K562 (cell line): ENCODE data around the gene HEPACAM2. TPM values are rescaled to one million over a fixed set of nuclear protein-coding genes. Genes with fewer than 3 reads are reported as not detected.

ENCODE experiments used
- ATAC-seq: fragments of 200-7000 bp; cut with Tn5 transposase; 3 replicates; pipeline ENCODE4 v1.9.1; 2020; ENCODE audit warnings: moderate library complexity
- BruUV-seq: library from RNA; stranded (reverse); fragments of 400-500 nt; replicated peaks from 2 replicates; lab custom pipeline; 2021; lab: Mats Ljungman, UMichigan
- CTCF ChIA-PET: fragments of 300-600 bp; formaldehyde crosslinking; extraction: SDS; loops from one replicate; lab custom pipeline; 2021; ENCODE audit warnings: low intra/inter-chr PET ratio; lab: Yijun Ruan, JAX
- POLR2A ChIA-PET: fragments of 300-600, 350-650 bp; sonication (Branson Sonifier 250); formaldehyde crosslinking; extraction: SDS; loops from one replicate; lab custom pipeline; 2021; ENCODE audit warnings: antibody characterized with exemption, inconsistent platforms; lab: Yijun Ruan, JAX
- DNase-seq, 4 experiments: peaks; one replicate each; pipeline versions ENCODE4 v3.0.0 to v3.0.0-alpha.2; 2011 to 2018; ENCODE audit warnings: low spot score in 3 of 4, mixed read lengths in 3 of 4; ENCODE audit errors: extremely low read depth in 1 of 4
- FAIRE-seq: peaks from 2 replicates; lab custom pipeline; 2011; peaks lifted over from hg19 to GRCh38; lab: Jason Lieb, UNC
- H2AFZ ChIP-seq: 2 replicates; pipeline ENCODE4 v1.6.0; 2011; ENCODE audit warnings: low read depth, low read length, control low read depth, inconsistent platforms
- H3K27ac ChIP-seq: fragments of 200-600 bp; 3 replicates; pipeline ENCODE4 v1.8.0; 2011; ENCODE audit warnings: low read depth, mild to moderate bottlenecking, control low read depth, inconsistent platforms, low read length, moderate library complexity, mixed read lengths; ENCODE audit errors: extremely low read depth
- H3K27me3 ChIP-seq, 2 experiments: fragments of 300-600 bp in 1 of 2; 2 replicates in 1 of 2; 3 replicates in 1 of 2; pipeline versions ENCODE4 v1.6.0 to v1.8.0; 2011; ENCODE audit warnings: inconsistent platforms in 2 of 2, low read length in 2 of 2, mild to moderate bottlenecking in 1 of 2, mixed read lengths in 1 of 2, moderate library complexity in 1 of 2; ENCODE audit not compliant: control insufficient read depth in 2 of 2, insufficient read depth in 2 of 2
- H3K36me3 ChIP-seq: fragments of 300-600 bp; 3 replicates; pipeline ENCODE4 v1.8.0; 2011; ENCODE audit warnings: mild to moderate bottlenecking, low read length, inconsistent platforms; ENCODE audit not compliant: control insufficient read depth, insufficient read depth
- H3K4me1 ChIP-seq, 2 experiments: fragments of 200-600 bp in 1 of 2; replicated peaks in 1 of 2; 2 replicates in 1 of 2; 3 replicates in 1 of 2; pipeline versions ENCODE4 v1.5.1 to v1.8.0; 2011; ENCODE audit warnings: inconsistent platforms in 2 of 2, low read length in 2 of 2, mild to moderate bottlenecking in 1 of 2, mixed read lengths in 1 of 2, moderate library complexity in 1 of 2; ENCODE audit not compliant: control insufficient read depth in 2 of 2, insufficient read depth in 2 of 2
- H3K4me2 ChIP-seq: 2 replicates; pipeline ENCODE4 v1.6.1; 2011; ENCODE audit warnings: low read length, control low read depth, inconsistent platforms, mixed read lengths; ENCODE audit not compliant: insufficient read depth
- H3K4me3 ChIP-seq: fragments of 200-600 bp; sonication (generic), shearing (Covaris generic); 2 replicates; pipeline ENCODE4 v1.5.1; 2016; ENCODE audit warnings: control low read depth, inconsistent platforms
- H3K79me2 ChIP-seq: fragments of 200-600 bp; 3 replicates; pipeline ENCODE4 v1.8.0; 2011; ENCODE audit warnings: low read length, inconsistent platforms; ENCODE audit not compliant: control insufficient read depth, insufficient read depth
- H3K9ac ChIP-seq, 2 experiments: 2 replicates each; pipeline versions ENCODE4 v1.6.0 to v1.6.1; 2011; ENCODE audit warnings: low read depth in 2 of 2, low read length in 2 of 2, control low read depth in 1 of 2, inconsistent platforms in 1 of 2, mild to moderate bottlenecking in 1 of 2, mixed read lengths in 1 of 2; ENCODE audit not compliant: insufficient read depth in 1 of 2
- H3K9me1 ChIP-seq: one replicate; pipeline ENCODE4 v1.6.0; 2011; ENCODE audit warnings: inconsistent platforms, mild to moderate bottlenecking, low read length, moderate library complexity; ENCODE audit not compliant: control insufficient read depth, insufficient read depth
- H3K9me3 ChIP-seq: replicated peaks from 2 replicates; pipeline ENCODE4 v1.5.1; 2011; ENCODE audit warnings: low read depth, low read length, inconsistent platforms; ENCODE audit not compliant: control insufficient read depth, insufficient read depth
- H4K20me1 ChIP-seq: replicated peaks from 2 replicates; pipeline ENCODE4 v1.6.1; 2011; ENCODE audit warnings: low read length, inconsistent platforms, mixed read lengths; ENCODE audit not compliant: control insufficient read depth, insufficient read depth
- CXXC5 ChIP-seq: fragments of 250-450 bp; sonication (Bioruptor Pico); IDR thresholded peaks from 2 replicates; pipeline ENCODE4 v1.8.0; 2022; ENCODE audit warnings: inconsistent platforms, mild to moderate bottlenecking, moderate library complexity
- HNRNPL ChIP-seq: fragments of 200-400 bp; formaldehyde crosslinking; IDR thresholded peaks from 2 replicates; pipeline ENCODE4 v1.6.1; 2017; ENCODE audit warnings: low read depth, mild to moderate bottlenecking, low read length
- MAFG ChIP-seq: fragments of 450-650 bp; conservative IDR thresholded peaks from 2 replicates; pipeline ENCODE4 v1.6.1; 2016; ENCODE audit warnings: missing genetic modification characterization, missing compliant biosample characterization
- MAFK ChIP-seq: IDR thresholded peaks from 2 replicates; pipeline ENCODE4 v1.6.1; 2011; ENCODE audit warnings: low read length, improper control_type of control experiment
- MEF2D ChIP-seq: conservative IDR thresholded peaks from 2 replicates; pipeline ENCODE4 v1.6.1; 2016; ENCODE audit warnings: low read depth, missing genetic modification characterization, missing compliant biosample characterization
- NFE2 ChIP-seq: IDR thresholded peaks from 2 replicates; pipeline ENCODE4 v1.6.1; 2014; ENCODE audit warnings: antibody characterized with exemption, low read depth
- POLR2H ChIP-seq: IDR thresholded peaks from 2 replicates; pipeline ENCODE4 v1.6.1; 2016; ENCODE audit warnings: missing genetic modification characterization, low read depth, mild to moderate bottlenecking, control low read depth, missing compliant biosample characterization, moderate library complexity
- SMAD3 ChIP-seq: fragments of 450-650 bp; formaldehyde crosslinking; conservative IDR thresholded peaks from 2 replicates; pipeline ENCODE4 v1.4.0; 2020; ENCODE audit warnings: mild to moderate bottlenecking
- ZBED1 ChIP-seq: IDR thresholded peaks from 2 replicates; pipeline ENCODE4 v1.6.1; 2014
- ZBTB7A ChIP-seq: IDR thresholded peaks from 2 replicates; pipeline ENCODE4 v1.6.1; 2011; ENCODE audit warnings: low read depth, mild to moderate bottlenecking, low read length, moderate library complexity, borderline replicate concordance; ENCODE audit not compliant: control insufficient read depth
- ZNF311 ChIP-seq: fragments of 250-450 bp; sonication (Bioruptor Pico); IDR thresholded peaks from 2 replicates; pipeline ENCODE4 v1.4.0; 2020; ENCODE audit warnings: mild to moderate bottlenecking, moderate library complexity
- ZNF316 ChIP-seq: fragments of 450-650 bp; IDR thresholded peaks from 2 replicates; pipeline ENCODE4 v1.6.1; 2016
- ZNF77 ChIP-seq: fragments of 250-450 bp; sonication (Bioruptor Pico); IDR thresholded peaks from 2 replicates; pipeline ENCODE4 v1.5.0; 2020
- WGBS: fragments of 100-300 bp; shearing (Covaris generic); methylation state at CpG from one replicate; pipeline ENCODE4 v1.1.6; 2016; ENCODE audit warnings: low coverage, mixed read lengths; ENCODE audit not compliant: insufficient coverage; ENCODE audit errors: missing lambda C conversion rate; 5-methylcytosine and 5-hydroxymethylcytosine counted together
- in situ Hi-C: fragments of 300-500 bp; cut with MboI; formaldehyde crosslinking; loops from 4 replicates; pipeline ENCODE4 v1.15.0; 2018; ENCODE audit warnings: inconsistent platforms, mixed read lengths
- intact Hi-C: fragments of 100-400 bp; cut with micrococcal nuclease; formaldehyde crosslinking; loops from 2 replicates; pipeline ENCODE4 v1.14.2; 2022
- polyA plus RNA-seq, 8 experiments: library from polyadenylated mRNA; depleted of rRNA in 4 of 8; stranded (reverse) in 5 of 8; unstranded in 3 of 8; fragments of >200 nt; fragmentation: Nextera tagmentation in 2 of 8; fragmentation: Illumina TruSeq in 1 of 8; extraction: Ambion mirVana in 2 of 8; extraction: Trizol in 1 of 8; gene quantifications; 2 replicates each; pipeline versions ENCODE4 v1.2.1 to v1.2.3, GENCODE V29; 2011 to 2014; ENCODE audit warnings: inconsistent platforms in 1 of 8, missing spikeins in 1 of 8
- total RNA-seq, 7 experiments: library from RNA; depleted of rRNA in 6 of 7; stranded (reverse); fragments of >200 nt in 6 of 7; fragmentation: Illumina TruSeq in 2 of 7; extraction: Trizol in 2 of 7; gene quantifications; 2 replicates each; pipeline versions ENCODE4 v1.2.1 to v1.2.3, GENCODE V29; 2011 to 2021; ENCODE audit warnings: low replicate concordance in 1 of 7
- TF ChIP-seq, protein P1 (sequence below): fragments of 250-450 bp; sonication (Bioruptor Pico); IDR thresholded peaks from 2 replicates; pipeline ENCODE4 v1.4.0; 2020

The HEPACAM2 gene
- total and polyA plus RNA-seq, 9 of the 15 experiments (the other 6 are each of a cell fraction or from before 2014, with no cell fraction given), result 2.0 to 6.5 (median 3.9) TPM

DNA sequence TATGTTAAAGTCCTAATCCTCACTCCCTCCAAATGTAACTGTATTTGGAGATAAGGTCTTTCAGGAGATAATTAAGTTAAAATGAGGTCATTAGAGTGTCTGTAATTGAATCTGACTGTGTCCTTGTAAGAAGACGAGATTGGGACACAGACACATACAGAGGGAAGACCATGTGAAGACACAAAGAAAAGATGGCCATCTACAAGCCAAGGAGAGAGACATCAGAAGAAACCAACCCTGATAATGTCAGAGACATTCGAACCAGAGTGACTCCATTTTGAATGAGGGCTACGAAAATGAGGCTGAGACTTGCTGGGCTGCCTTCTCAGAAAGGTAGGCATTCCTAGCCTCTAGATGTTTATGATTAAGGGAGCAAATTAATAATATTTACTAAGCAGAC, 77.5 kb downstream of the HEPACAM2 start (continued):
- peak; percentile 92 for TF ChIP-seq ZNF311 (CRISPR knock-in tag)
- TF ChIP-seq CXXC5 (CRISPR knock-in tag), result 0 out of 2 replicates have a peak, but pooled peaks have one; percentile 18
- peak; percentile 87 for TF ChIP-seq MEF2D
- TF ChIP-seq HNRNPL, result no peak
- no peak for TF ChIP-seq ZBED1
- no peak for TF ChIP-seq ZNF77 (CRISPR knock-in tag)
- TF ChIP-seq SMAD3 (CRISPR knock-in tag), result peak; percentile 92
- TF ChIP-seq ZBTB7A, result no peak

DNA sequence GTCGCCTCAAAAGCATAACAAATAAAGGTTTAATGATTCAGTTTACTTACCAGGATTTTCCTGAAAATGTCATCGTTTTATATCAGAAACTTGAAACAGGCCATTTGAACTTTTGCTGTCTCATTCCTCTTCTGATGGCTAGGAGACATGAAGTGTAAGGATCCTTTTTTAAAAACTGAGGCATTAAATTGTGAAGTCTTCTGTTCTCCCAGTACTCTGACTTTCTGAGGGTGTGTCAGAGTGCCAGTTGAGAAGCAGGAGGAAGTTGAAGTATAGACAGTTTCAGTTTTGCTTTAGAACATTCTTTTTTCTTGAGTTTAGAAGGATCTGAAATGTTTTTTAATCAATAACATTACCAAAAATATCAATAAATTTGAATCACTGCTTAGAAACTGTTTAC, 78.1 kb downstream of the HEPACAM2 start, which contains the start of gene SAMD9L:
SAMD9L (minus strand) TSS at position 242 of the 400 bp plus-strand sequence. CDS start 12,414 bp downstream, outside the sequence.
- FAIRE-seq, result peak; percentile 44
- no peak for DNase-seq
- H3K9ac ChIP-seq, result 0 out of 4 replicates have a peak within 1 kb of the TSS, but pooled peaks of 1 of the 2 experiments have one; percentile 6
- H3K9me3 ChIP-seq, result no peaks in the 10 kb centered on the region
- peak within 1 kb of the TSS; percentile 51 for H3K4me2 ChIP-seq
- POLR2A ChIA-PET, result no interaction called here
- BruUV-seq, result no TSS peak
- H3K27me3 ChIP-seq, result peaks cover 0 to 4% of the 10 kb centered on the region in 2 experiments; a peak in 1 of 5 replicates
- no peaks in the 10 kb centered on the region for H3K79me2 ChIP-seq
- no peaks in the 10 kb centered on the region for H3K36me3 ChIP-seq
- H3K9me1 ChIP-seq, result no peaks in the 10 kb centered on the region
- peak; percentile 23; the same call in 1 of the 3 replicates for ATAC-seq
- H2AFZ ChIP-seq, result peak within 1 kb of the TSS; percentile 82
- peak; percentile 48 for TF ChIP-seq ZNF316
- TF ChIP-seq POLR2H (tag), result 0 out of 2 replicates have a peak, but pooled peaks have one; percentile 32
- peak; percentile 55 for TF ChIP-seq NFE2
- 0 out of 2 replicates have a peak, but pooled peaks have one; percentile 6 for TF ChIP-seq MAFG (tag)
- TF ChIP-seq MAFK, result 0 out of 2 replicates have a peak, but pooled peaks have one; percentile 5
- TF ChIP-seq, protein P1, sequence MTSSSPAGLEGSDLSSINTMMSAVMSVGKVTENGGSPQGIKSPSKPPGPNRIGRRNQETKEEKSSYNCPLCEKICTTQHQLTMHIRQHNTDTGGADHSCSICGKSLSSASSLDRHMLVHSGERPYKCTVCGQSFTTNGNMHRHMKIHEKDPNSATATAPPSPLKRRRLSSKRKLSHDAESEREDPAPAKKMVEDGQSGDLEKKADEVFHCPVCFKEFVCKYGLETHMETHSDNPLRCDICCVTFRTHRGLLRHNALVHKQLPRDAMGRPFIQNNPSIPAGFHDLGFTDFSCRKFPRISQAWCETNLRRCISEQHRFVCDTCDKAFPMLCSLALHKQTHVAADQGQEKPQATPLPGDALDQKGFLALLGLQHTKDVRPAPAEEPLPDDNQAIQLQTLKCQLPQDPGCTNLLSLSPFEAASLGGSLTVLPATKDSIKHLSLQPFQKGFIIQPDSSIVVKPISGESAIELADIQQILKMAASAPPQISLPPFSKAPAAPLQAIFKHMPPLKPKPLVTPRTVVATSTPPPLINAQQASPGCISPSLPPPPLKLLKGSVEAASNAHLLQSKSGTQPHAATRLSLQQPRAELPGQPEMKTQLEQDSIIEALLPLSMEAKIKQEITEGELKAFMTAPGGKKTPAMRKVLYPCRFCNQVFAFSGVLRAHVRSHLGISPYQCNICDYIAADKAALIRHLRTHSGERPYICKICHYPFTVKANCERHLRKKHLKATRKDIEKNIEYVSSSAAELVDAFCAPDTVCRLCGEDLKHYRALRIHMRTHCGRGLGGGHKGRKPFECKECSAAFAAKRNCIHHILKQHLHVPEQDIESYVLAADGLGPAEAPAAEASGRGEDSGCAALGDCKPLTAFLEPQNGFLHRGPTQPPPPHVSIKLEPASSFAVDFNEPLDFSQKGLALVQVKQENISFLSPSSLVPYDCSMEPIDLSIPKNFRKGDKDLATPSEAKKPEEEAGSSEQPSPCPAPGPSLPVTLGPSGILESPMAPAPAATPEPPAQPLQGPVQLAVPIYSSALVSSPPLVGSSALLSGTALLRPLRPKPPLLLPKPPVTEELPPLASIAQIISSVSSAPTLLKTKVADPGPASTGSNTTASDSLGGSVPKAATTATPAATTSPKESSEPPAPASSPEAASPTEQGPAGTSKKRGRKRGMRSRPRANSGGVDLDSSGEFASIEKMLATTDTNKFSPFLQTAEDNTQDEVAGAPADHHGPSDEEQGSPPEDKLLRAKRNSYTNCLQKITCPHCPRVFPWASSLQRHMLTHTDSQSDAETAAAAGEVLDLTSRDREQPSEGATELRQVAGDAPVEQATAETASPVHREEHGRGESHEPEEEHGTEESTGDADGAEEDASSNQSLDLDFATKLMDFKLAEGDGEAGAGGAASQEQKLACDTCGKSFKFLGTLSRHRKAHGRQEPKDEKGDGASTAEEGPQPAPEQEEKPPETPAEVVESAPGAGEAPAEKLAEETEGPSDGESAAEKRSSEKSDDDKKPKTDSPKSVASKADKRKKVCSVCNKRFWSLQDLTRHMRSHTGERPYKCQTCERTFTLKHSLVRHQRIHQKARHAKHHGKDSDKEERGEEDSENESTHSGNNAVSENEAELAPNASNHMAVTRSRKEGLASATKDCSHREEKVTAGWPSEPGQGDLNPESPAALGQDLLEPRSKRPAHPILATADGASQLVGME (CRISPR knock-in tag), result no peak
- intact Hi-C loops, result no loop called here
- CTCF ChIA-PET, result no interaction called here
- no peak within 1 kb of the TSS for H3K4me3 ChIP-seq
- 6% methylated on average over 2 of the region's 2 CpGs for WGBS
- in situ Hi-C loops, result no loop called here
- peaks cover 0 to 12% of the 10 kb centered on the region in 2 experiments; a peak in 1 of 5 replicates for H3K4me1 ChIP-seq
- peak within 1 kb of the TSS; percentile 23; the same call in 1 of the 3 replicates for H3K27ac ChIP-seq
- no peaks in the 10 kb centered on the region for H4K20me1 ChIP-seq
